Tibial artery (tissue), 4 donors: ENCODE measurements around the gene GRIN2A.

Experiments
- DNase-seq, 2 donors: peaks; one replicate each; pipeline ENCODE4 v3.0.0-alpha.2; 2019
- H3K27ac ChIP-seq, 2 donors: fragments of 200-600 bp; sonication (generic) in 1 of 2; 1 replicate in 1 of 2; 2 replicates in 1 of 2; pipeline ENCODE4 v1.5.1; 2018 to 2019; ENCODE audit warnings: mild to moderate bottlenecking in 1 of 2
- H3K27me3 ChIP-seq, 2 donors: fragments of 200-600 bp; sonication (generic) in 1 of 2; one replicate each; pipeline versions ENCODE4 v1.5.1 to v1.6.0; 2016 to 2019
- H3K36me3 ChIP-seq, 3 donors: fragments of 200-600 bp; sonication (generic) in 2 of 3; one replicate each; pipeline ENCODE4 v1.5.1; 2016 to 2019; ENCODE audit warnings: mild to moderate bottlenecking in 2 of 3
- H3K4me1 ChIP-seq, 4 donors: fragments of 200-600 bp; sonication (generic) in 2 of 4; 1 replicate in 3 of 4; 2 replicates in 1 of 4; pipeline ENCODE4 v1.5.1; 2016 to 2019
- H3K4me3 ChIP-seq, 2 donors: fragments of 200-600 bp; sonication (generic) in 1 of 2; 1 replicate in 1 of 2; 2 replicates in 1 of 2; pipeline ENCODE4 v1.5.1; 2018 to 2019; ENCODE audit warnings: mild to moderate bottlenecking in 2 of 2
- H3K9me3 ChIP-seq, 3 donors: fragments of 200-600 bp; sonication (generic) in 1 of 3; one replicate each; pipeline ENCODE4 v1.5.1; 2016 to 2019
- intact Hi-C: fragments of 100-400 bp; cut with DNase I; formaldehyde crosslinking; loops from one replicate; pipeline ENCODE4 v1.15.0; 2023; ENCODE audit warnings: low total_unique reads
- TF ChIP-seq, protein P1 (sequence below), 2 experiments: fragments of 200-600 bp in 1 of 2; fragments of 450-650 bp in 1 of 2; IDR thresholded peaks; one replicate each; pipeline ENCODE4 v1.5.1; 2017 to 2019; ENCODE audit warnings: antibody characterized with exemption in 2 of 2, mild to moderate bottlenecking in 1 of 2, moderate library complexity in 1 of 2

GRIN2A gene

DNA sequence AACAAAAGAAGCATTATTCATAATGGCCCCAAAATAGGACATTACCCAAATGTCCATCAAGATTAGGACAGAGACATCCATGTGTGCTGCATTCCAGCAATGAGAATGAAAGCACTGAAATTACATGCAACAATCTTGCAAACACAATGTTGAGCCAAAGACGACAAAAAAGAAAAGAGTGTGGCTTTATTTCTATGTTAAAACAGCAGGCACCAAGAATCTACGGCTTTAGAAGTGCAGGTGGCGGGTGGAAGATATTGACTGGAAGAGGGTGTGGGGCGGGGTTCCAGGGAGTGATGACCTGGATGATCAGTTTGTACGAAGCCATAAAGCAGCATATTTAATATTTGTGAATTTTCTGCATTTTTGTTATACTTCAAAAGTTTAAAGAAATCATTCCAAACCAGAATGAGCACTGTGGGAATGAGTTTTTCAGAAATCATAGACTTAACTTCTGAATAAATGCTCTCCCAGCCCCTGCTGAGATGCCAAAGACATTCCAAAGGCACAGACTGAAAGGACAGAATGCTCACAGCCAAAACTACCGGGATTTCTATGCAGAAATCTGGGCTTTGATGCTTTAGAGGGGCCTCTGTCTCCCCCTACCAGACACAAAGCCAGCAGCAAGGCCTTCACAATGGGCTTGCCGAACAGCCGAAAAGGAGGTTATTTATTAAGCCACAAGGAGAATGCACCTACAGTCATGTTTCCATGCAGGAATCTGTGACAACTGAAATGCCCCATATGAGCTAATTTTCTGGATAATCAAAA, 361.6 kb downstream of the GRIN2A start:
- TF ChIP-seq, protein P1, sequence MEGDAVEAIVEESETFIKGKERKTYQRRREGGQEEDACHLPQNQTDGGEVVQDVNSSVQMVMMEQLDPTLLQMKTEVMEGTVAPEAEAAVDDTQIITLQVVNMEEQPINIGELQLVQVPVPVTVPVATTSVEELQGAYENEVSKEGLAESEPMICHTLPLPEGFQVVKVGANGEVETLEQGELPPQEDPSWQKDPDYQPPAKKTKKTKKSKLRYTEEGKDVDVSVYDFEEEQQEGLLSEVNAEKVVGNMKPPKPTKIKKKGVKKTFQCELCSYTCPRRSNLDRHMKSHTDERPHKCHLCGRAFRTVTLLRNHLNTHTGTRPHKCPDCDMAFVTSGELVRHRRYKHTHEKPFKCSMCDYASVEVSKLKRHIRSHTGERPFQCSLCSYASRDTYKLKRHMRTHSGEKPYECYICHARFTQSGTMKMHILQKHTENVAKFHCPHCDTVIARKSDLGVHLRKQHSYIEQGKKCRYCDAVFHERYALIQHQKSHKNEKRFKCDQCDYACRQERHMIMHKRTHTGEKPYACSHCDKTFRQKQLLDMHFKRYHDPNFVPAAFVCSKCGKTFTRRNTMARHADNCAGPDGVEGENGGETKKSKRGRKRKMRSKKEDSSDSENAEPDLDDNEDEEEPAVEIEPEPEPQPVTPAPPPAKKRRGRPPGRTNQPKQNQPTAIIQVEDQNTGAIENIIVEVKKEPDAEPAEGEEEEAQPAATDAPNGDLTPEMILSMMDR (IDR thresholded peaks at IDR 0.05): no peak
- Histone ChIP-seq H3K9me3 (no peaks in the 10 kb centered on the region), H3K4me1 (no peaks in the 10 kb centered on the region), H3K4me3 (no peak overlapping the region), H3K27ac (no peak overlapping the region), H3K27me3 (no peaks in the 10 kb centered on the region), H3K36me3 (no peaks in the 10 kb centered on the region)
- intact Hi-C loops: no loop called here
- DNase-seq: no peak

DNA sequence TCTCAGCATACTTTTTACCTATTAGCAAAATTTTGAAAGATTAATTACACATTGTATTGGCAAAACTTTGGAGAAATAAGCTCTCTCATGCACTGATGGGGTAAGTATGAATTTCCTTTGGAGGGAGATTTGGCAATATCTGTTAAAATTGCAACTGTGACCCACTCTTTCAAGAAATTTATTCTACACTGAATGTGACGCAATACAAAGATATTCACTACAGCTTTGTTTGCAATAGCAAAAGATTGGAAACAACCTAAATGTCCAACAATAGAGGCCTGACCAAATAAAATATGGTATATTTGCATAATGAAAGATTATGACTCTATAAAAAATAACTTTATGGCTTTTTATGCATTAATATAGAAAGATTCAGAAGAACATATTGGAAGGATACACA, 363.5 kb downstream of the GRIN2A start:
- Histone ChIP-seq H3K27ac (no peak overlapping the region), H3K4me1 (no peaks in the 10 kb centered on the region), H3K27me3 (no peaks in the 10 kb centered on the region), H3K36me3 (no peaks in the 10 kb centered on the region), H3K9me3 (no peaks in the 10 kb centered on the region), H3K4me3 (no peak overlapping the region)
- TF ChIP-seq, protein P1 (IDR thresholded peaks at IDR 0.05): no peak
- no peak for DNase-seq
- intact Hi-C loops: no loop called here

DNA sequence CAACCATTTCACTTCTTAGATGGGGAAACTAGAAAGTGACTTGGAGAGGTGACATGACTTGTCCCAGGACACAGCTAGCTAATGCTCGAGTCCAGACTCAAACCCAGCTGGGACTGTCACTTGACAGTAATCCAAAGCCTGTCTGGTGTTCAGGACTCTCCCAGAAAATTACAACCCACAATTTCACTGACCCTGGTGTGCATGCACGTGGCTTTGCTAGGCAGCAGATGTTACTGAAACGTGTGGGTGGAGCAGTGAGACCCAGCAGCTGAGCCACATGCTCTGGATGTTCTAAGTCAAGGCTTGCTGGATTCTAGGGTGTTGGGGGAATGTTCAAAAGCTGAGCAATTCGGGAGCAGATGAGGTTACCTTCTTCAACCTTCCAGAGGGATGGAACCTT, 364.6 kb downstream of the GRIN2A start:
- Histone ChIP-seq H3K27ac (no peak overlapping the region), H3K36me3 (no peaks in the 10 kb centered on the region), H3K4me1 (no peaks in the 10 kb centered on the region), H3K4me3 (no peak overlapping the region), H3K9me3 (no peaks in the 10 kb centered on the region), H3K27me3 (no peaks in the 10 kb centered on the region)
- TF ChIP-seq, protein P1 (IDR thresholded peaks at IDR 0.05): no peak
- DNase-seq: no peak
- intact Hi-C loops: no loop called here

DNA sequence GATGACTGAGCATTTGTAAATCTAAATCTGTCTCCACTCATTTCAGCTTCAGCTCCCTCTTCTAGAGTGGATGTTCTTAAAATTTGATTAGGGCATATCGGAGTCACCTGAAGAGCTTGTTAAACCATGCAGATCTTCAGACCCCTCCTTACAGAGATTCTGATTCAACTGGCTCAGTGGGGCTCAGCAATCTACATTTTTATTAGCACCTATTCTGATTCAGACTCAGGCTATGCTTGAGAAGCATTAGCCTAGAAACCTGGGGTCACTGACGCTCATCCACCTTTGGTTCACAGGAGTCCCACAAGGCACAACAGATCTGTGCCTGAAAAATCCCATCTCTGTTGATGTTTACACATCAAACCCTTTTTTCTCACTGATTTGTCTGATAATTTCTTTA, 365.6 kb downstream of the GRIN2A start:
- intact Hi-C loops: no loop called here
- H3K27me3 ChIP-seq: no peaks in the 10 kb centered on the region
- no peak for DNase-seq
- H3K4me3 ChIP-seq: no peak overlapping the region
- H3K9me3 ChIP-seq: no peaks in the 10 kb centered on the region
- TF ChIP-seq, protein P1 (IDR thresholded peaks at IDR 0.05): no peak
- H3K4me1 ChIP-seq: no peaks in the 10 kb centered on the region
- no peaks in the 10 kb centered on the region for H3K36me3 ChIP-seq
- H3K27ac ChIP-seq: no peak overlapping the region

DNA sequence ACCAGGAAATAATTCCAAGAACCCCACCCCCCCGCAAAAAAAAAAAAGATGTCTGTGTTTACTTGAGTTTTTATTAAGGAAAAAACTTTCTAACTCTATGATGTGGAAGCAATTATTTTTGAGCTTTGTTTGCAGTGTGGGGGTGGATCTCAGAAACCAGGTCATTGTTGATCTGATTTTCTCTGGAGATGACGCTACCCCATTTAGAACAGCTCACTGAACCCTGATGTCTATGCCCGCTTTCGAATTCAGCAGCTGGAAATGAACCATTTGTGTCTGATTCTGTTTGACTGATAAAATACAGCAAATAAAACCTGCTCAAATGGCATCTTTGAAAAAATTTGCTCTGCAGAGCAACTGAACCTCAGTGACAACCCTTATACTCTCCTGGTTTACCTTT, 368.6 kb downstream of the GRIN2A start:
- Histone ChIP-seq H3K4me3 (no peak overlapping the region), H3K27me3 (no peaks in the 10 kb centered on the region), H3K9me3 (no peaks in the 10 kb centered on the region), H3K4me1 (no peaks in the 10 kb centered on the region), H3K36me3 (no peaks in the 10 kb centered on the region), H3K27ac (no peak overlapping the region)
- TF ChIP-seq, protein P1 (IDR thresholded peaks at IDR 0.05): no peak
- no peak for DNase-seq
- intact Hi-C loops: no loop called here
